CD14-positive monocyte (primary cell): ENCODE results near the gene RNF19B. TPM values are rescaled to one million over a fixed set of nuclear protein-coding genes. Genes with fewer than 3 reads are reported as not detected.

ENCODE experiments used
- DNase-seq, 3 donors: peaks; one replicate each; pipeline ENCODE4 v3.0.0-alpha.2; 2011 to 2022
- H2AFZ ChIP-seq: 2 replicates; pipeline ENCODE4 v1.6.0; 2012; ENCODE audit warnings: mild to moderate bottlenecking, low read depth, low read length, inconsistent platforms; ENCODE audit not compliant: insufficient read depth, poor library complexity, severe bottlenecking
- H3K27ac ChIP-seq, 2 donors: 1 replicate in 1 of 2; 2 replicates in 1 of 2; pipeline ENCODE4 v1.5.1; 2012 to 2013; ENCODE audit warnings: low read length in 2 of 2, control low read depth in 1 of 2, inconsistent platforms in 1 of 2, low read depth in 1 of 2, mild to moderate bottlenecking in 1 of 2
- H3K27me3 ChIP-seq, 2 donors: one replicate each; pipeline versions ENCODE4 v1.6.0 to v1.6.1; 2011 to 2013; ENCODE audit warnings: low read length in 2 of 2; ENCODE audit not compliant: control insufficient read depth in 2 of 2, insufficient read depth in 2 of 2
- H3K36me3 ChIP-seq, 2 donors: replicated peaks in 1 of 2; 1 replicate in 1 of 2; 2 replicates in 1 of 2; pipeline versions ENCODE4 v1.5.1 to v1.6.1; 2012 to 2013; ENCODE audit warnings: low read length in 2 of 2, control low read depth in 1 of 2, inconsistent platforms in 1 of 2, mild to moderate bottlenecking in 1 of 2; ENCODE audit not compliant: insufficient read depth in 2 of 2, control insufficient read depth in 1 of 2
- H3K4me1 ChIP-seq, 2 donors: 1 replicate in 1 of 2; 2 replicates in 1 of 2; pipeline versions ENCODE4 v1.5.1 to v1.6.1; 2012 to 2013; ENCODE audit warnings: low read length in 2 of 2, control low read depth in 1 of 2, inconsistent platforms in 1 of 2, mild to moderate bottlenecking in 1 of 2, moderate library complexity in 1 of 2; ENCODE audit not compliant: insufficient read depth in 2 of 2, control insufficient read depth in 1 of 2
- H3K4me2 ChIP-seq: replicated peaks from 2 replicates; pipeline ENCODE3; 2012; ENCODE audit warnings: low read length, moderate library complexity, mild to moderate bottlenecking; ENCODE audit not compliant: poor library complexity, severe bottlenecking; ENCODE audit errors: extremely low read depth
- H3K4me3 ChIP-seq, 3 experiments: fragments of 200-600 bp in 1 of 3; sonication (generic) in 1 of 3; replicated peaks in 1 of 3; 1 replicate in 2 of 3; 2 replicates in 1 of 3; pipeline ENCODE4 v1.5.1; 2011 to 2013; ENCODE audit warnings: low read length in 3 of 3, mild to moderate bottlenecking in 3 of 3, control low read depth in 2 of 3, low read depth in 2 of 3, inconsistent platforms in 1 of 3, moderate library complexity in 1 of 3
- H3K79me2 ChIP-seq: 2 replicates; pipeline ENCODE4 v1.6.0; 2012; ENCODE audit warnings: mild to moderate bottlenecking, control low read depth, inconsistent platforms, low read length, moderate library complexity; ENCODE audit not compliant: insufficient read depth
- H3K9ac ChIP-seq: 2 replicates; pipeline ENCODE4 v1.6.0; 2017; ENCODE audit warnings: low read length, mild to moderate bottlenecking; ENCODE audit not compliant: insufficient read depth, poor library complexity, severe bottlenecking
- H3K9me3 ChIP-seq, 2 donors: replicated peaks in 1 of 2; 1 replicate in 1 of 2; 2 replicates in 1 of 2; pipeline versions ENCODE4 v1.5.1 to v1.6.1; 2012 to 2013; ENCODE audit warnings: low read length in 2 of 2, control low read depth in 1 of 2; ENCODE audit not compliant: control insufficient read depth in 1 of 2, insufficient read depth in 1 of 2
- H4K20me1 ChIP-seq: 2 replicates; pipeline ENCODE4 v1.6.0; 2012; ENCODE audit warnings: mild to moderate bottlenecking, low read length, control low read depth, moderate library complexity; ENCODE audit not compliant: insufficient read depth
- H3K27ac Mint-ChIP-seq, 7 donors: one replicate each; pipeline ENCODE4 v1.8.0; 2020; ENCODE audit warnings: mild to moderate bottlenecking in 7 of 7, mixed read lengths in 7 of 7, moderate library complexity in 6 of 7, inconsistent platforms in 2 of 7
- H3K27me3 Mint-ChIP-seq, 3 donors: one replicate each; pipeline ENCODE4 v1.8.0; 2021 to 2022; ENCODE audit warnings: low read depth in 3 of 3, mild to moderate bottlenecking in 3 of 3, mixed read lengths in 3 of 3, moderate library complexity in 3 of 3, inconsistent platforms in 1 of 3
- H3K36me3 Mint-ChIP-seq, 2 donors: one replicate each; pipeline ENCODE4 v1.8.0; 2020; ENCODE audit warnings: mixed read lengths in 2 of 2, inconsistent platforms in 1 of 2, mild to moderate bottlenecking in 1 of 2
- H3K4me1 Mint-ChIP-seq: one replicate; pipeline ENCODE4 v1.8.0; 2020; ENCODE audit warnings: mild to moderate bottlenecking, mixed read lengths
- H3K4me3 Mint-ChIP-seq, 2 donors: one replicate each; pipeline ENCODE4 v1.8.0; 2020; ENCODE audit warnings: mild to moderate bottlenecking in 2 of 2, mixed read lengths in 2 of 2, moderate library complexity in 1 of 2
- H3K9me3 Mint-ChIP-seq, 7 donors: one replicate each; pipeline ENCODE4 v1.8.0; 2020 to 2022; ENCODE audit warnings: mixed read lengths in 7 of 7, mild to moderate bottlenecking in 6 of 7, moderate library complexity in 6 of 7, inconsistent platforms in 2 of 7
- CTCF ChIP-seq: fragments of 200-600 bp; IDR thresholded peaks from one replicate; pipeline ENCODE4 v1.8.0; 2022; ENCODE audit warnings: antibody characterized with exemption, mild to moderate bottlenecking
- WGBS: methylation state at CpG from one replicate; pipeline ENCODE4 v1.1.5; 2013; ENCODE audit warnings: missing lambda C conversion rate; ENCODE audit not compliant: insufficient coverage; 5-methylcytosine and 5-hydroxymethylcytosine counted together
- intact Hi-C, 2 donors: fragments of 100-400 bp; cut with micrococcal nuclease; formaldehyde crosslinking; loops; one replicate each; pipeline versions ENCODE4 v1.15.0 to v1.15.1; 2023
- polyA plus RNA-seq, 3 donors: library from polyadenylated mRNA; depleted of rRNA in 1 of 3; unstranded in 2 of 3; stranded (reverse) in 1 of 3; fragments of 300-500 nt in 2 of 3; fragments of >200 nt in 1 of 3; fragmentation: Illumina TruSeq in 2 of 3; gene quantifications; 1 replicate in 2 of 3; 2 replicates in 1 of 3; pipeline ENCODE4 v1.2.3, GENCODE V29; 2012 to 2021

The RNF19B gene
- polyA plus RNA-seq, 3 donors = 4.1 to 106 (median 5.8) TPM

GRCh38 chr1:32890516-32891240 is 73.9 kb downstream of the RNF19B start:
- DNase-seq = no peak
- peaks cover 27 to 82% of the 10 kb centered on the region in 2 donors for H3K27me3 ChIP-seq
- WGBS = 80% methylated on average over 7 of the region's 7 CpGs

DNA sequence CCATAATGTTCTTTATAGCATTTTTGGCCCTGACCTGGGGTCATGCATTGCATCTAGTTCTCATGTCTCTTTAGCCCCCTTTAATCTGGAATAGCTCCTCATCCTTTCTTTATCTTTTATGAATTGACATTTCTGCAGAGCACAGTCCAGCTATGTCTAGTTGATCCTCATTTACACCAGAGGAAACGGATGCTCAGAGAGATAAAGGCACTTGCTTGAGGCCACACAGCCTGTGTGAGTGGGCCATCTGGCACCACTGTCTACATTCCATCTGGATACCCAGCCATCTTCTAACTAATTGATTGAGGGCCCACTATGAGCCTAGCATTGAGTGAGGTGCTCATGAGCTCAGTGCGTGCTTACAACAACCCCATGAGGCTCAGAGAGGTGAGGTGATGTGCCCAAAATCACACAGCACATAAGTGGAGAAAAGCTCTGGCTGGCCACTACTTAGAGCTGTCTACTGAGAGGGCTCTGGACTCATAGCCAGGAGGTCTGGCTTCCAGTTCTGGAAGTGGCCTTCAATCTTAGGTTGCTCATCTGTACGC is 74.8 kb downstream of the RNF19B start:
- Histone ChIP-seq H3K27ac (no peak overlapping the region), H3K4me3 (no peak overlapping the region), H4K20me1 (no peaks in the 10 kb centered on the region), H3K36me3 (no peaks in the 10 kb centered on the region), H3K9me3 (peaks cover 4 to 13% of the 10 kb centered on the region in 2 donors), H3K9ac (no peak overlapping the region), H3K4me2 (no peak overlapping the region), H3K4me1 (peaks cover 4 to 10% of the 10 kb centered on the region in 2 donors), H3K27me3 (peaks cover 32 to 85% of the 10 kb centered on the region in 2 donors), H2AFZ (no peak overlapping the region), H3K79me2 (no peaks in the 10 kb centered on the region)
- DNase-seq = no peak
- Mint-ChIP-seq H3K36me3 (peaks cover 0 to 7% of the 10 kb centered on the region in 2 donors), H3K27me3 (peaks cover 79 to 87% (median 82%) of the 10 kb centered on the region in 3 donors), H3K4me3 (peak overlapping the region in 1 of 2 donors; percentile 18), H3K27ac (peak overlapping the region in 1 of 7 donors; percentile 55), H3K4me1 (peaks cover 14% of the 10 kb centered on the region), H3K9me3 (peaks cover 4 to 23% (median 13%) of the 10 kb centered on the region in 7 donors)
- intact Hi-C loops = no loop called here
- 100% methylated on average over 1 of the region's 3 CpGs for WGBS
- no peak for TF ChIP-seq CTCF

More at GRCh38 chr1:32890516-32891240, 73.9 kb downstream of the RNF19B start:
- Histone ChIP-seq H3K9ac (no peak overlapping the region), H2AFZ (no peak overlapping the region), H3K4me3 (no peak overlapping the region), H3K9me3 (peaks cover 4 to 13% of the 10 kb centered on the region in 2 donors), H3K4me2 (no peak overlapping the region), H3K79me2 (no peaks in the 10 kb centered on the region), H3K4me1 (peaks cover 4 to 10% of the 10 kb centered on the region in 2 donors), H3K36me3 (no peaks in the 10 kb centered on the region), H4K20me1 (no peaks in the 10 kb centered on the region), H3K27ac (no peak overlapping the region)
- peaks cover 0 to 7% of the 10 kb centered on the region in 2 donors for H3K36me3 Mint-ChIP-seq
- no peak overlapping the region for H3K27ac Mint-ChIP-seq
- H3K27me3 Mint-ChIP-seq = peaks cover 73 to 87% (median 81%) of the 10 kb centered on the region in 3 donors
- intact Hi-C loops = no loop called here
- H3K4me3 Mint-ChIP-seq = no peak overlapping the region
- H3K9me3 Mint-ChIP-seq = peaks cover 4 to 20% (median 11%) of the 10 kb centered on the region in 7 donors
- peaks cover 14% of the 10 kb centered on the region for H3K4me1 Mint-ChIP-seq
- TF ChIP-seq CTCF = no peak
